Measurements from ENCODE around the gene TAC1.
"Not testable (repeated sequence)": the region's sequence is repeated elsewhere in the genome, so short reads cannot be mapped to it uniquely, and the experiment has no call there.

Gene TAC1

GRCh38 chr7:97752215-97752614, 20.3 kb downstream of the TAC1 start:
- DNase-seq (ENCODE audit: low read depth) = no peak
- no peak overlapping the region for H3K4me3 ChIP-seq (ENCODE audit: low read depth, low read length)
- TF ChIP-seq CTCF (IDR thresholded peaks at IDR 0.05; ENCODE audit: low read depth, low read length, missing control alignments) = no peak

- no peak for TF ChIP-seq CTCF (IDR thresholded peaks at IDR 0.05; ENCODE audit: low read depth, low read length, missing control alignments)
- H3K4me3 ChIP-seq (ENCODE audit: low read depth, low read length) = no peak overlapping the region
- DNase-seq (ENCODE audit: low read depth) = no peak
These were observed 25.9 kb downstream of the TAC1 start for GRCh38 chr7:97757824-97758223.

- H3K4me3 ChIP-seq (ENCODE audit: low read depth, low read length) = no peak overlapping the region
- no peak for DNase-seq (ENCODE audit: low read depth)
- TF ChIP-seq CTCF (IDR thresholded peaks at IDR 0.05; ENCODE audit: low read depth, low read length, missing control alignments) = no peak
These were observed 39.0 kb downstream of the TAC1 start for GRCh38 chr7:97770850-97771249.

GRCh38 chr7:97771576-97771975, 39.7 kb downstream of the TAC1 start:
- DNase-seq (ENCODE audit: low read depth) = no peak
- H3K4me3 ChIP-seq (ENCODE audit: low read depth, low read length) = no peak overlapping the region
- no peak for TF ChIP-seq CTCF (IDR thresholded peaks at IDR 0.05; ENCODE audit: low read depth, low read length, missing control alignments)

GRCh38 chr7:97772045-97772901, 40.4 kb downstream of the TAC1 start:
- no peak for DNase-seq (ENCODE audit: low read depth)
- TF ChIP-seq CTCF (IDR thresholded peaks at IDR 0.05; ENCODE audit: low read depth, low read length, missing control alignments) = no peak

GRCh38 chr7:97786398-97786797, 54.5 kb downstream of the TAC1 start:
- DNase-seq (ENCODE audit: low read depth) = not testable (repeated sequence)

More at GRCh38 chr7:97772045-97772901, 40.4 kb downstream of the TAC1 start:
- no peak overlapping the region for H3K4me3 ChIP-seq (ENCODE audit: low read depth, low read length)

More at GRCh38 chr7:97786398-97786797, 54.5 kb downstream of the TAC1 start:
- H3K4me3 ChIP-seq (ENCODE audit: low read depth, low read length) = not testable (repeated sequence)

Data from GM12864 (cell line).